Measurements from ENCODE around the gene AGBL4. TPM values are rescaled to one million over a fixed set of nuclear protein-coding genes. Genes with fewer than 3 reads are reported as not detected.

Gene AGBL4
- total RNA-seq, 4 donors from 2014 or later: not detected

DNA sequence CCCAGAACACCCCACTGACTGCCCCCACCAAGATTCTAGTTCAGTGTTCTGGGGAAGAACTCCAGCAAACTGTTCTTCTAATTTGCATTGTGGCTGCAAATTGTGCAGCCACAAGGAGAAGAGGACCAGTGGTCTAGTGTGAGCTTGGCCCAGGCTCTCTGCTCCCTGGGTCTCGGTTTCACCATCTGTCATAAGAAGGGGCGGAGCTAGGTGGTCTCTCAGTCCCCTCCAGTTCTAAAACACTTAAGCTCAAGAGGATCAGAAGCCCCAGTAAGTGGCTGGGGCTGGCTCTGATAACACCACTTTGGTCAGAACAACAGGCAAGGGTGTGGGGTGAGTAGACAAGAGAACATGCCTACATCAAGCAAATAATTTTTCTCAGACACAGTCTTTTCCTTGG is 1346.9 kb downstream of the AGBL4 start:
- ATAC-seq: no peak
- Histone ChIP-seq H3K9me3 (no peaks in the 10 kb centered on the region), H3K36me3 (no peaks in the 10 kb centered on the region), H3K27me3 (no peaks in the 10 kb centered on the region), H3K27ac (no peak overlapping the region), H3K4me1 (peaks cover 0 to 6% of the 10 kb centered on the region in 2 donors), H3K4me3 (no peak overlapping the region)
- DNase-seq: no peak
- intact Hi-C loops (cut with DNase I; ENCODE audit: low total_unique reads): loop anchor here (5.0 kb wide), 1 partner anchor 125 kb away; no protein-coding TSS in a partner anchor
- in situ Hi-C loops (cut with MboI; ENCODE audit: low sequenced_read_pairs in 4 of 4): loop anchor here in 2 of 4 donors (10.0 to 25.0 kb wide), 3 partner anchors 122 to 1660 kb away; no protein-coding TSS in a partner anchor
- no peak for TF ChIP-seq POLR2A (IDR thresholded peaks at IDR 0.05)

DNA sequence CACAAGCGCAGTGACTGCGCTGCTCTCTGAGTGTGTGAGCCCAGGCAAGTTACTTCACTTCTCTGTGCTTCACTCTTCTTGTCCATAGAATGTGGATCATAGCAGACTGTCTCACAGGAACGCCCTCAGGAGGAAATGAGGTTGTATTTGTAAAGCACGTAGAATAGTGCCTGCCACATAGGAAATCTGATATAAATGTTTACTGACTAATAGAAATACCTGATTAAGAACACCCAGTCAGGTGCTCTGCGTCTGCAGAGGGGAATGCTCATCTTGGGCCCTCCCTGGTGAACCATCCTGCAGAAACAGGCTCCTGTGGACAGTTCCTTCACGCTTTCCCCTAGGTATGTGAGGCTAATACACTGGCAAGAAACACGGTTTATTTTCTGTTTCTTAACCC is 1347.4 kb downstream of the AGBL4 start:
- Histone ChIP-seq H3K36me3 (no peaks in the 10 kb centered on the region), H3K4me1 (peaks cover 0 to 6% of the 10 kb centered on the region in 2 donors), H3K27ac (no peak overlapping the region), H3K27me3 (no peaks in the 10 kb centered on the region), H3K4me3 (no peak overlapping the region), H3K9me3 (no peaks in the 10 kb centered on the region)
- in situ Hi-C loops (cut with MboI; ENCODE audit: low sequenced_read_pairs in 4 of 4): loop anchor here in 2 of 4 donors (10.0 to 25.0 kb wide), 3 partner anchors 122 to 1661 kb away; no protein-coding TSS in a partner anchor
- no peak for DNase-seq
- no peak for ATAC-seq
- TF ChIP-seq, protein P1, sequence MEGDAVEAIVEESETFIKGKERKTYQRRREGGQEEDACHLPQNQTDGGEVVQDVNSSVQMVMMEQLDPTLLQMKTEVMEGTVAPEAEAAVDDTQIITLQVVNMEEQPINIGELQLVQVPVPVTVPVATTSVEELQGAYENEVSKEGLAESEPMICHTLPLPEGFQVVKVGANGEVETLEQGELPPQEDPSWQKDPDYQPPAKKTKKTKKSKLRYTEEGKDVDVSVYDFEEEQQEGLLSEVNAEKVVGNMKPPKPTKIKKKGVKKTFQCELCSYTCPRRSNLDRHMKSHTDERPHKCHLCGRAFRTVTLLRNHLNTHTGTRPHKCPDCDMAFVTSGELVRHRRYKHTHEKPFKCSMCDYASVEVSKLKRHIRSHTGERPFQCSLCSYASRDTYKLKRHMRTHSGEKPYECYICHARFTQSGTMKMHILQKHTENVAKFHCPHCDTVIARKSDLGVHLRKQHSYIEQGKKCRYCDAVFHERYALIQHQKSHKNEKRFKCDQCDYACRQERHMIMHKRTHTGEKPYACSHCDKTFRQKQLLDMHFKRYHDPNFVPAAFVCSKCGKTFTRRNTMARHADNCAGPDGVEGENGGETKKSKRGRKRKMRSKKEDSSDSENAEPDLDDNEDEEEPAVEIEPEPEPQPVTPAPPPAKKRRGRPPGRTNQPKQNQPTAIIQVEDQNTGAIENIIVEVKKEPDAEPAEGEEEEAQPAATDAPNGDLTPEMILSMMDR (IDR thresholded peaks at IDR 0.05 in 4 of 5, conservative IDR thresholded peaks at IDR 0.05 in 1 of 5): no peak
- TF ChIP-seq POLR2A (IDR thresholded peaks at IDR 0.05): no peak
- intact Hi-C loops (cut with DNase I; ENCODE audit: low total_unique reads): loop anchor here (5.0 kb wide), 1 partner anchor 124 kb away; no protein-coding TSS in a partner anchor

DNA sequence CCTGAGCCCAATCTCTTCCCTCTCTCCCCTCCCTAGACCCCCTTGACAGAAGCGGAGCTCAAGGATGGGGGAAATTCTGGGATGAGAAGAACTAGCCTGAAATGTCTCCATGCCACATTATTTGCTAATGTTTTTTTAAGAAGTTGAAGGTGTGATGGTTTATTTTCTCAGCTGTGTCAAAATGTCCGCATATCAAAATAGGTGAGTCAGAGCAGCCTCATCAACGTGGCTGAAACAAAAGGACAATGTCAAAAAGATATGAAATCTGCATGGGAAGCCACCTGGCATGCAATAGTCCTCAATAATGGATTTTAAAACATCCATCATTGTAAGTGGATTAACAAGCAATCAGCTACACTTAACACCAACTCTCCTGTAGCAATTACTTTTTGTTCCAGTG is 1348.5 kb downstream of the AGBL4 start:
- ATAC-seq (no peak), DNase-seq (no peak)
- TF ChIP-seq, protein P1 (IDR thresholded peaks at IDR 0.05 in 4 of 5, conservative IDR thresholded peaks at IDR 0.05 in 1 of 5): no peak
- no peak for TF ChIP-seq POLR2A (IDR thresholded peaks at IDR 0.05)
- Histone ChIP-seq H3K27me3 (no peaks in the 10 kb centered on the region), H3K27ac (no peak overlapping the region), H3K4me1 (peaks cover 0 to 6% of the 10 kb centered on the region in 2 donors), H3K36me3 (no peaks in the 10 kb centered on the region), H3K9me3 (no peaks in the 10 kb centered on the region), H3K4me3 (no peak overlapping the region)
- in situ Hi-C loops (cut with MboI; ENCODE audit: low sequenced_read_pairs in 4 of 4): loop anchor here in 2 of 4 donors (10.0 to 25.0 kb wide), 3 partner anchors 120 to 1662 kb away; no protein-coding TSS in a partner anchor
- intact Hi-C loops (cut with DNase I; ENCODE audit: low total_unique reads): loop anchor here (5.0 kb wide), 1 partner anchor 123 kb away; no protein-coding TSS in a partner anchor

DNA sequence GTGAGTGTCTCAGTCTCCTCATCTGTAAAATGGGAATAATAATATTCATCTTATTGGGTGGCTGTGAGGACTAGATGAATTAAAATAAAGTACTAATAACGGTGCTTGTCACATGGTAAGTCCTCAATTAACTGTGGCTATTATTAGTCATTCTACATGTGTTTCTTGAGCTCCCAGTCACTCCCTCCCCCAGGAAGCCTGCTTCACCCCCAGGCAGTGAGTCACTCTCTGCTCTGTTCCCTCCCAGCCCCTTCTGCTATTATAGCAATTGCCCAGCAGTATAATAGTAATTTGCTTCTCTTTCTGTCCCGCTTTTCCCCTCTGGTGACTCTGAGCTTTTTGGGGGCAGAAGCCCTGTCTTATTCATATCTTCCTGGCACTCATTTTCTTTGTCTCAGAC is 1349.1 kb downstream of the AGBL4 start:
- H3K9me3 ChIP-seq: no peaks in the 10 kb centered on the region
- no peaks in the 10 kb centered on the region for H3K36me3 ChIP-seq
- no peak overlapping the region for H3K4me3 ChIP-seq
- H3K27me3 ChIP-seq: peaks cover 0 to 2% (median 0%) of the 10 kb centered on the region in 3 donors
- ATAC-seq (no peak), DNase-seq (no peak)
- H3K27ac ChIP-seq: no peak overlapping the region
- intact Hi-C loops (cut with DNase I; ENCODE audit: low total_unique reads) (loop anchor here (5.0 kb wide), 1 partner anchor 122 kb away; no protein-coding TSS in a partner anchor), in situ Hi-C loops (cut with MboI; ENCODE audit: low sequenced_read_pairs in 4 of 4) (loop anchor here in 2 of 4 donors (10.0 to 25.0 kb wide), 3 partner anchors 120 to 1663 kb away; no protein-coding TSS in a partner anchor)
- TF ChIP-seq POLR2A (IDR thresholded peaks at IDR 0.05): no peak
- TF ChIP-seq, protein P1 (IDR thresholded peaks at IDR 0.05 in 4 of 5, conservative IDR thresholded peaks at IDR 0.05 in 1 of 5): no peak
- H3K4me1 ChIP-seq: peaks cover 0 to 6% of the 10 kb centered on the region in 2 donors

DNA sequence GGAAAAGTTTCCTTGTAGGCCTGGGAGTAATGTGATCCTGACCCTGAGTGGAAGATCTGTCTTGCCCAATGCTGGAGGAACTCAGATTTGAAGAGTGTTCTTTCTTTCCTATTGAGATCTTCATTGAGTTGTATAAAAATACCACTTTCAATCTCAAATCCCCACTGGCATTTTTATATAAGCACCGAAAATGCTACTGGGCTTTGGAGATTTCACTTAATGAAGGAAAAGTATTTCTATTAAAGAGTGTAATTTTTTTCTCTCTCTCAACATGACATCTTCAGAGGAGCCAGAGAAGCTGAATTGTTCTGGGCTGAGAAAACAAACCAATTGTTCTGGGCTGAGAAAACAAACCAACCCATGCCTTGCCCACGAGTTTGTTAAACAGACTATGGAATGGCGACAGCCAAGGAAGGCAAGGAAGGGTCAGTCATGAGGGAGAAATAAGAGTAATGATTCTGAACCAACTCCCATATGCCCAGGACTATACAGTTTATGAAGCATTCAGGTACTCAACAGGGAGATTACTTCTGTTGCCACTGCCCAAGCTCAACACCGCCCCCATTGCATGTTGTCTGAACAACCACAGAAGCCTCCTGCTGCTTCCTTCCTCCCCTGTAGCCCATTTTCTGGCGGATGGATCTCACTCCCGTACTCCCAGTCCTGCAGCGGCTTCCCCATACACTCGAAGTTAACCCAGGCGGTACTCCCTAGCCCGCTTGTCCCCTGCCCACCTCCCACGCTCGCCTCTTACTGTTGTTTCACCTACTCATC is 1350.2 kb downstream of the AGBL4 start:
- Histone ChIP-seq H3K4me3 (no peak overlapping the region), H3K27me3 (peaks cover 0 to 3% (median 0%) of the 10 kb centered on the region in 3 donors), H3K27ac (no peak overlapping the region), H3K9me3 (no peaks in the 10 kb centered on the region), H3K4me1 (peaks cover 0 to 6% of the 10 kb centered on the region in 2 donors), H3K36me3 (no peaks in the 10 kb centered on the region)
- ATAC-seq (no peak), DNase-seq (no peak)
- in situ Hi-C loops (cut with MboI; ENCODE audit: low sequenced_read_pairs in 4 of 4): loop anchor here in 1 of 4 donors (10.0 kb wide), 1 partner anchor 119 kb away; no protein-coding TSS in a partner anchor
- intact Hi-C loops (cut with DNase I; ENCODE audit: low total_unique reads): no loop called here
- TF ChIP-seq, protein P1 (IDR thresholded peaks at IDR 0.05 in 4 of 5, conservative IDR thresholded peaks at IDR 0.05 in 1 of 5): no peak
- no peak for TF ChIP-seq POLR2A (IDR thresholded peaks at IDR 0.05)
